Renal cortical epithelial cell (primary cell): Measurements from ENCODE around the gene CNKSR3. TPM values are rescaled to one million over a fixed set of nuclear protein-coding genes. Genes with fewer than 3 reads are reported as not detected.

Experiments used
- DNase-seq: peaks from one replicate; pipeline ENCODE4 v3.0.0-alpha.2; 2011; ENCODE audit warnings: low read depth
- total RNA-seq: library from RNA; depleted of rRNA; stranded (reverse); fragments of >200 nt; gene quantifications from 2 replicates; pipeline ENCODE4 v1.2.3, GENCODE V29; 2014

CNKSR3 gene
- total RNA-seq, 1 donor from 2014 or later = 39.6 TPM

DNA sequence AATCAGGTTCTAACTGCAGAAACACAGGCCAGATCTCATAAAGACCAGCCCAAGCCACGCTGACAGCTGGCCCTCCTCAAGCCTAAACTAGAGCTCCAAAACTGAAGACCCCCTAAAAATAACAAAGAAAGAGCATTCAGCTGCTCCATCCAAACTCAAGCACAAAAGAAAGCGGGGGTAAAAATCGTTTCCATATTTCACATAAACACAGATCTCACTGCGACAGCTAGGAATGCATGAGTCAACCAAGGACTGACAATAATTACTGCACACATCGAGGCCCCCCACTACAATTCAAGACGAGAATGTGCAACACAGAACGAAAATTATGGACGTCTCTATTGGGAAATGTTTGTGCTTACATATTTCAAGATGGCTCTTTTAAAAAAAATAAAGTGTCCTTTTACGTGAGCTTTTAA lies 31.1 kb downstream of the CNKSR3 start:
- DNase-seq = peak; percentile 48

DNA sequence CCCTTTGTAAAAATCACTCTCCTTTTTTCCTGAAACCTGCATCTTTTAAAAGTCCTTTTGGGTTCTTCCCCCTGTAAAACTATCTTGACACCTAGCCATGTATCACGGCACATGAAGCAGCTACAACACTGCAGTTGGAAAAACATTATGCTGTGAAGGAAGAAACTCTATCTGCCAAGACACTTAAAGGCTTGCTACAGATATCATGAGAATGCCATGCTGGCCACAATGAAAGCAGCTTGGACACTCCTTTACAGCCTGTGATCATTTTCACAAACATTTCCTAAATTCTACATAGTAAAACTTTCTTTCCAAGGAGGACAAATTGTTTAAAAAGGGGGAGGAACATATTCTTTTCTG lies 31.8 kb downstream of the CNKSR3 start:
- no peak for DNase-seq

DNA sequence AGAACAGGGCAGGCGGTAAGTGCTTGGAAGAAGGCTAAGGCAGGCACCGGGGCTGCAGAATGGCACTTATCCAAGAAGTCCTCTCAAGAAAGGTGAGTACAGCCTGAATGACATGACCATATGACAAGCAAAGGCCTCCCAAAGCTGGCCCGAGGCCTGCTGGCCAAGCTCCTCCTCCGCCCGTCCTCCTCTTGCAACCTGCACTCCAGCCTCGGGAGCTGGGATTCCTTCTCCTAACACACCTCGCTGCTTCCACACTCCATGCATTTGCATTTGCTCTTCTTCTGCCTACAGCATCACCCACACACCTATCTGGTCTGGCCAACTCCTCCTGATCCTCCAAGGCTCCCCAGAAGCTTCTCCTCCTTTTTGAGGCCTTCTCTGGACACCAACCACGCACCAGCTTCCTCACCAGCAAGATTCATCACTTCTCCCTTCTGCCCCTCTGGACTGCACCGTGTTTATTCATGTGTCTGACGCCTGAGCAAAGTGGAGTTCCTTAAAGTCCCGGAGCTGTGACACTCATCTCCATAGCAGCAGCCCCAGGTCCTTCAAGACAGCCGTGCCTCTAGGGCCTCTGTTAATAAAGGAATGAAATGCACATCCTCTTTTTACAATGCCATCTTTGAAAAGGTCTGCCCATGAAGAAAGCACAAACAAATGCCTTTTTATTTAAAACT lies 32.3 kb downstream of the CNKSR3 start:
- peak; percentile 70 for DNase-seq

DNA sequence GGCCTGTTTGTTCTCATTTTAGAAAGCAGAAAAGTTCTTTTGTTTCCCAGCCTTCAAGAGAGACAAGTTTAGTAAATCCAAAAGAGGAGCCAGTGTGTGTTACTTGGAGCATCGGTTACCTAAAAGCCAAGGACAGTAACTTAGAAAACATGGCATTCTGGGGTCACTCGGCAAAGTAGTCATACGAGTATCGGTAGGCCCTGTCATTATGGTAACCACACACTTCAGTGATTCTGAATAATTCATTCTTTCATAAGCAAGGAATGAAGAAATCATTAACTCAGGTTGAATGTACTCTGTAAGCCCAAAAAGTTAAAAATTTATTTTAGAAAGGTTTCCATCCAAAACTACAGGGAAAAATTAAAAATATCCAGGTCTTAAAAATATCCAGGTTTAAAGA lies 34.0 kb downstream of the CNKSR3 start:
- peak; percentile 97 for DNase-seq

DNA sequence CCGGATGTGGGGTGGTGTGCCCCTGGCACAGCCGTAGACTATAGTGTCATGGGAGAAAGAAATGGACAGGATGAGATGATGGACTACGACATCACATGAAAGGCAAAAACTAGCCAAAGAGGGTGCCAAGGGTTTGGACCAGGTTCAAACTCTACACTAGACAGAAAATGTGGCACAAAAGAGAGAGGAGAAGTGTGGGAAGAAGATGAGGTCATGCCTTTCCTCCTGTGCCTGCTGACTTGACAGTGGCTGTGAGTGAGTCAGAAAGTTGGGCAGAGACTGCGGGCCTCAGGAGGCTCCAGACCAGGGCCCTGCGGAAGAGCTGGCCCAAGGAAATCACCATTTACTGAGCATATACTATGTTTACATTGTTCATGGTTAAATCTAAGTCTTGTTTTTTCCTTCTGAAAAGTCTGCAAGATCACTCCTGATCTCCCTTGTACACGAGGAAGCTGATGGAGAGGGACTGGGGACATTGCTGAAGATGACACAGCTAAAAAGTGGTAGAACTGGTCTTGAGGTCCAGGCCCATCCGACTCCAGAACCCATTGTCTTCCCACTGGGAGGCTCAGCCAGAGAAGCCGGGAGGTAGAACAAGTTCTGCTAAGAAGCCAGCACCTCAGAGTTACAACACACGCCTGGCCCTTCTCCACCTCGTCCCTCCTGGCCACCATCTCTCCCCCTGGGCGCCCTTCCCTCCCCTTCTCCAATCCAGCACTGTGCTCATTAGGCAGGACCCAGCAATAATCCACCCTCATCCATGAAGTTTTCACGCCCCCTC lies 35.6 kb downstream of the CNKSR3 start:
- peak; percentile 92 for DNase-seq

DNA sequence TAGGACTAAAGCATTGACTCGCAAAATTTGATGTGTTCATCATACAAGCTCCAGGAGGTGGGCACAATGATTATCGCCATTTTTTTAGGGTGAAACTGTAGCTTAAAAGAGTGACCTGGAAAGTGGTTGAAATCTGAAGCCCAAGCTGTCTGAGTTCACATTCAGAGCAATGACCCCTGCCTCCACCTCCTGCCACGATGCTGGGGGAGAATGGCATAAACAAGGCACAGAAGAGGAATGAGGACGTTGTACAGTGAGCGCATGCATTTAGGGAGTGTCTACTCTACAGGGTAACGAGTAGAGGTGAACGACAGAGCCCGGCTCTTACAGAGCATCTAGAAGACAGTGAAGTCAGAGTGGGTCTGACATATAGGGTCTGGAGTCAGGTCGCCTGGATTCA lies 37.2 kb downstream of the CNKSR3 start:
- no peak for DNase-seq

DNA sequence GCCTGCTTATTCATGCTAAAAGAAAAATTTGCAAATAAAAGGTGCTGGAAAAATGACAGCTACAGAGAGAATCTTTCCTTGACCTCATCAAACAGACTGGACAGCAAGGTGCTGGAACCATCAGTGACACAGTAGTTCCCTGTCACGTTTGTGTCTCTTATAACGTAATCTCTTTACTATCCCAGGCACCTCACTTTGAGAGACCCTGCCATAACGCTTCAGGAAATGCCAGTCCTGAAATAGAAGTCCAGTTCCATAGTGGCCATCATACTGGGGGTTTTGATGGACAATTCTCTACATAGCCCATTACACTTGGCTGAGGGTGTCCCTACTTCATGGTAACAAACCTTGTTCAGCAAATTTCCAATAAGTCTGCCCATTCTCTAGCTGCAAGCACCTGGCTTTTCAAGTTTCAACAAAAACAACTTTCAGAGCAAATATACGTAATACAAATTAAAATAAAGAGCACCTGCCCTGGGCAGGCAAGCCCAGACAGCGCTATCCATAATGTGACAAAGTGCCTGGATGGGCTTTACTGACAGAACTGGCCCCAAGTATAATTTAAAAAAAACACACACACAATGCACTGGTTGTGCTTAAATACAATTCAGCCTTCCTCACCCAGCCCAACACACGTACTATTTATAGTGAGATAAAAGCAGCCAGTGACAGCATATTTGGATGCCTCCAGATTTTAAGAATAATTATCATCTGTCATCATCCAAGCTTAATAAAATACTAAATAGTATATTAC lies 38.7 kb downstream of the CNKSR3 start:
- no peak for DNase-seq

DNA sequence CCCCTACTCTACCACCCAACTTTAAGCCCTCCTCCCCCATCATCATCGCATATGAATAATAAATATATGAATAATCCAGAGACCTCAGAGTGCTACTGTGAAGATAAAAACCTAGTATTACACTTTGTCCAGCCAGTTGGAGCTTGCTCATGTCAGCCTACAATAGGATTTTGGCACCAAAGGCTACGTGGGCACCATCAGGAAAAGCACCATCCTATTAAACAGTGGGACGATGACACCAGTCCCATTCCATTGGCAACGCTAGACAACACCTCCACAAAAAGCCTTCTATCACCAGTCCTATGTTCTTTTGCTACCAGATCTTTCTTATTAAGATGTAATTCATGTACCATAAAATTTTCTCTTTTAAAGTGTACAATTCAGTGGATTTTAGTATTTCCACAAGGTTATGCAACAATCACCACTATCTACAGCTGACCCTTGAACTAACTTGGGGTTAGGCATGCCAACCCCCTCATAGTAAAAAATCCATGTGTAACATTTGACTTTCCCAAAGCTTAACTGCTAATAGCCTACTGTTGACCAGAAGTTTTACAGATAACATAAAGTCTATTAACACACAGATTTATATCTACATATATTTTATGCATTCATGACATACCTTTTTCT lies 41.1 kb downstream of the CNKSR3 start:
- no peak for DNase-seq

DNA sequence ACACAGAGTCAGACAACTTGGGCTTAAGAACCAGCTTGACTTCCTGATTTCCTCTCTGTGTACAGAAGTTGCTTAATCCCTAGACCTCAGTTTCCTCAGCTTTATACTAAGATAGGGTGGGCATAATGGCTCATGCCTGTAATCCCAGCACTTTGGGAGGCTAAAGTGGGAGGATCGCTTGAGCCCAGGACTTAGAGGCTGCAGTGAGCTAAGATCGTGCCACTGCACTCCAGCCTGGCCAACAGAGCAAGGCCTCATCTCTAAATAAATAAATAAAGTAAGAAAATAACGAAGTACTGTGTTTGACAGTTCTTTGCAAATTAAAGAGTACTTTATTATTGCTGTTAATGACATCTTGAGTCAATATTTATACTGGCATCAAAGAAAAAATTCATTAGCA lies 41.7 kb downstream of the CNKSR3 start:
- no peak for DNase-seq

DNA sequence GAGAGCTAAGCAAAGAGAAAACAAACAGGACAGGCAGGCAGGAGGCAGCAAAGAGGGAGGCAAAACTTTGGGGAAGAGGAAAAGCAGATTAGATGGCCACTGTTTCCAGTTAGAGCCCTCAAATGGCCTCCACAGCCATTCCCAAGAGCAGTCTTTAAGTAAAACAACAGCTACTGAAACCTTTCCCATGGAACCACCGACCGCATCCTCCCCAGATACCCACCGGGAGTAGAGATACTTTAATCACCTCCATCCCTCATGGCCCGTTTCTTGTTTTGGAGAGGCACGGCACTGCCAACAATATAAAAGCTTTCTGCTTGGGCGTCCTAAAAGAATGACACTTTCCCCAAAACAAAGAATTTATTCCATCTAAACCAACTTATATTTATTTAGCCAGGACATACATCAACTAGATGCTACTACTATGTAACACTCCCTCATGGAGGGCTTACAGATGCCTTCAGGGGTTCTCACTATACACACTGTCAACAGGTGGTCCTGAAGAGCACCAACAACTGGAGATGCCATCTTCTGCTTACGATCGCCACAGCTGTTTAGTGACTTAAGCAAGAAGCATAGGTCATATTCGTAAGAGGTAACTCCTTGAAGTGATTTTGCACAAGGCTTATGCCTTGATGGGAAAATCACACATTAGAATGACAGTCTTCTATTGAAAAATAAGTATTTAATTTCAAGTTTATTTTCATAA lies 43.4 kb downstream of the CNKSR3 start:
- DNase-seq = no peak

DNA sequence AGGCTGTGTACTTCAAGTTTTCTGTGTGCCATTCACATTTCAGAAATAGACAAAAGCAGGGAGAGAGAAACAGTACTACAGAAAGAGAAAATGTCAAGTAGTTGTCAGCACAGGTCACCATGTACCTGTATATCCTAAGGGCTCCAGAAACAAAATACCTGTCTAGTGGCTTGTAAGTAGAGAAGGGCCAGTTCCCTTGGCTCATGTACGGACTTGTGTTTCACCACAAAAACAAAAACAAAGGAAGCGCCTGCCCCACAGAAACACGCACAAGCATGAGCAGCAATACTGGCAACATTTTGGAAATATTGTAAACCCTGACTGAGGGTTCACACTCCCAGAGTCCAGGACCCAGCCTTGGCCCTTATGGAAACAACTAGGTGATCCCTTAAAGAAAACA lies 44.3 kb downstream of the CNKSR3 start:
- no peak for DNase-seq

DNA sequence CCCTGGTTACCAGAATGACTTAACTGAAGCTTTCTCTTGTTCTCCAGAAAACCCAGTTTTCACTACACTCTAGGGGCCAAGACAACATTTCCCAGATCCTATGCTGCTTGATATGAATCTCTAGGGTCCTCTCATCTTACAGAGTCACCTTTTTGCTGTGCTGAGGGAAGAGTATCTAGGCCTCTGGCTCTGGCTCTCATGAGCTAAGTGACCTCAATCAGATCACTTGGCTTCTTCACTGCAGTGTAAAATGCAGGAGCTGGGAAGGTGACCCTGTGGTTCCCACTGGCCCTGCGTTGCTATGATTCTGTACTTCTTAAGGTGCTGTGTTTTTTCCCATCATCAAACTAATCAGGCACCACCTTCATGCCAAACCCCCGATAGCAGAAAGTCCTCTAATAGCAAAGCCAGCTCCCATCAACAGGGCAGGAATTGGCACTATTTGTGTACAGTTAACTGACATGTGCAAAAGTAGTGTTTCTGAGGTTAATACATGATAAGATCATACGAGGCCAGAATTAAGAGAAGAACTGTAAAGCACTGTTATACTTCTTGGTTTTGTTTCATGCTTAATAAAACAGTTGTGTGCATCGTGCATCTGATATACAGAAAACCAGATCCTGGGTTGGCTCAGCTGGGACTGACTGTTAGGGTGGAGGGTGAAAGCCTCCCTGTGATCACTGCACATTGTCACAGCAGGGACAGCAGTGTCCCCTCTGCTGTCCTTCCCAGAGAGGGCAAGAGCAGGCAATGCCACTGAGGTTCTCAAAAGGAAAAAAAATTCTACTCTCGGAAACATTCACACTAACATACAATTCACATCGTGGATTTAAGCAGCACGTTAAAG lies 46.7 kb downstream of the CNKSR3 start:
- DNase-seq = no peak

DNA sequence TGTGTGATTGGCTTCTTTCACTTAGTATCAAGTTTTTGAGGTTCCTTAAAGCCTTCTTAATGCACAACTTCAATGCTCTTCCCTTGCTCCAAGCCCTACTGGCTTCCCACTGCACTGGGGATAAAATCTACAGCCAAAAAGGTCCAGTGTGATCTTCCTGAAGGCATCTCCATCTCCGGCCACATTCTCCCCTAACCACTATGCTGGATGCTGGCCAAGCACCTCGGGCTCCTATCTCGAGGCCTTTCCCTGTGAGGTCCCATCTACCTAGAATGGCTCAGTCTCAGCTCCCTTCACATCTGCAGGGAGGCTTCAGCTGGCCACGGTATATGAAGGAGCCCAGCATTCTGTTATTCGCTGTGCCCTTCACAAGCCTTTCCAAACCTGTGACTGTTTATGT lies 48.1 kb downstream of the CNKSR3 start:
- DNase-seq = no peak

DNA sequence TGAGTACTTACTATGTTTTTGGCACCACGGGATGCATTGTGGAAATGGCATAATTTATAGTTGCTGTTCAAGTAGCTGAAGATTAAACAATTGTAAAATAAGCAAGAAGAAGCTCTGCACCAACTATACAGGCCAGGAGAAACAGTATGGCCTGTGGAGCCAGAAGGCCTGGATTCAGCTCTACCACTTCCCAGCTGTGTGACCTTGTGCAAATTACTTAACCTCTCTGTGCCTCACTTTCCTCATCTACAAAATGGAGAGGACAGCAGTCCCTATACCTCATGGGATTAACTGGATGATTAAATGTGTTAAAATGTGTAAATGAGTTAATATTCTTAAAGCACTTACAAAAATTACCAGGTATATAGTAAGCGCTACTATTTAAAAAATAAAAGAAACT lies 49.1 kb downstream of the CNKSR3 start:
- DNase-seq = no peak

DNA sequence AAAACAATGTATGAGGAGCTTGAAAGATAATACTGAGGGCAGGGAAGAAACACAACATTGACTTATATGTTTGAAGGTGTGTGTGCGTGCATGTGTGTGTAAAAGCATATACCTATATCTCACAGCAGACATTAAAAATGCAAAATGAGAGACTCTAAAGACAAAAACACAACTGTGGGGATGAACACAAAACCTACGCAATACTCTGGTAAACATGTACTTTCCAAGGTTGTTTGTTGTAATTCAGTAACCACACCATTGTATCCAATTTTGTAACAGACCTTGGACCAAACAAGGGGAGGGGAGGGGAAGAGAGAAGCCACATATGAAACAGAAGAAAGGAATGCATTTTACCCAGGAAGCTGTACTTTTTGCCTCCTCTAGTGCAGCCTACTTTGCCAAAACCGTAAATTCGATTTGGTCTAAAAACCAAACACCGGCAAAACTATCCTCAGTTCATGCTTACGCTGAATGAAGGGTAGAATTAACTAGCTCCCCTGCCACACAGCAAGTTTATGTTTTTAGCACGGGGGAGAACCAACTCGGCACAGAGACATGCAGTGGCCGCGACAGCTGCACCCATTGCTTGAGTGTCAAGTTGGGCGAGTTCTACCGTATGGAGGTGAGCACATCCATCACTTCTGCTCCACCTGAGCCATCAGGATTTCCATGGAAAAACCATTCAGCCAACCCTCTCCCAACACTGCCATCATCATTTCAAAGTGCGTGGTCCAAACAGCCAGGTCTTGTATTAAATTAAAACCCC lies 50.0 kb downstream of the CNKSR3 start:
- DNase-seq = peak; percentile 96

DNA sequence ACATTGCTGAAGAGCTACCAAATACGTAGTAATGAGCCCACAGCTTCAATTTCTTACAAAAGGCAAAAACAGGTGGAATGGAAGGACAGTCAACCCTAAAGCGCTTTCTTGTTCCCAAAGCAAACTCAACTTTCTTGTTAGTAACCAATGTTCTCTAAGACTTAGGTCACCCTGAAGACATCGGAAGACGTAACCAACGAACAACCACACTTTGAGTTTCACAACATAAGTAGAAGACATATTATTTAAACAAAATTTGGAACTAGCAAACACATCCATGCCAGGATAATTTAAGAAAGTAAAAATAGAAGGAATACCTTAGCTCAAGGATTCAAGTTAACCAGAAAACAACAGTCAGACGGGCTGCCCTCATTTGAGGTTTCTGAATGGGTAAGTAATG lies 51.0 kb downstream of the CNKSR3 start:
- no peak for DNase-seq

DNA sequence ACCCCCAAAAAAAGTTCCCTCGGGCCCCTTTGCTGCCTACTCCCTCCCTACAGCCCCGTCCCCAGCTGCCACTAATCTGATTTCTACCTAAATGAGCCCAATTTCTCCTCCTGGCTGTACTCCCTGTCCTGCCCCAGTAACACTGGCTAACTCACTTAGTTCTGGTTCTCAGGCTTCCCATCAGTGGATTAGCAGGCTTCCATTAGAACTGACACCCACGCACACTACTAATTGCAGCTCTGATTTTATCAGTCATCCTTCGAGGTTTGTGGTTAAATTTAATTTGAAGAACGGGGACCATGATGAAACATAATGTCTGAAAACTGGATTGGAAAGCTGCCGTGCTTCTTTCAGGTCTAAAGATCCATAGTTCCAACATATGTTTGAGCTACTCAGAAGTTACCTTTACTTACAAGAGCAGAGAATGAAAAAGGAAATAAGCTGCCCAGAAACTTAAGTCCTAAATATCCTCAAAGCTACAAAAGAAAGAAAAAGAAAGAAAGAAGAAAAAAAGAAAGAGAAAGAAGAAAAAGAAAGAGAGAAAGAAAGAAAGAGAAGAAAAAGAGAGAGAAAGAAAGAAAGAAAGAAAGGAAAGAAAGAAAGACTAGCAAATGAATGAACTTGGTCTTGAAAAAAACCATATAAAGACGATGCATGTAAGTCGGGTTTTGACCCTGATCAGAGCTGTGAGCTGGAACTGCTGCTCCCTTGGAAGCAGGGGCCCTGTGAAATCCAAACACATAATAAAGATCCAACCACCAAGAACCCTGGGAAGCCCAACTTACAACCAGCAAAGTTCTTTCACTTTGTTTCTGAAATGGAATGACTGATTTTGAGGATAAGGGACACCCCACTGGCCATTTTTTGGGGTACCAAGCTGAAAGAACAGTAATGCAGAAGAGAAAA lies 51.7 kb downstream of the CNKSR3 start:
- peak; percentile 69 for DNase-seq

DNA sequence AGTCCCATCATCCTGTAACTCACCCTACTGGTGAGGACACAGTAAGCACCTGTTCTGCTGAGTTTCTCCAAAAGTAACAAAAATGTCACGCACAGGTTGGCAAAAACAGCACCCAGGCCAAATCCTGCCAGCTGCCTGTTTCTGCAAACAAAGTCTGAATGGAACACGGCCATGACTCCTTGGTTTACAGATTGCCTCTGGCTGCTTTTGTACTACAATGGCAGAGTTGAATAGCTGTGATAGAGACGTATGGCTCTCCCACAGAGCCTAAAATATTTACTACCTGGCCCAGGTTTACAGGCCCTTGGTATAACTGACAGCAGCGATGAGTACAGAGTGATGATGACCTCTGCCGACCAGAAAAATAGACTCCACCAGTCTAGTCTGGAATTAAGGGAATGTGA lies 52.6 kb downstream of the CNKSR3 start:
- DNase-seq = peak; percentile 86
